Heart left ventricle (tissue), 13 donors: ENCODE measurements around the gene POLD2.

Experiments used
- POLR2A ChIP-seq, 2 donors: fragments of 450-650 bp; IDR thresholded peaks; one replicate each; pipeline ENCODE4 v1.6.1; 2017; ENCODE audit warnings: antibody characterized with exemption in 2 of 2, mild to moderate bottlenecking in 2 of 2, moderate library complexity in 2 of 2
- TF ChIP-seq, protein P1 (sequence below), 12 donors: fragments of 200-600 bp; sonication (generic) in 4 of 12; IDR thresholded peaks; one replicate each; pipeline versions ENCODE4 v1.5.0 to v1.8.0; 2018 to 2022; ENCODE audit warnings: antibody characterized with exemption in 12 of 12, mild to moderate bottlenecking in 5 of 12
- donor health status: ischemic (EF 13 %, LVEDD 7.1; RV severe dilation, severe dysfunction).
- donor health status: DM: no; HTN: yes; CAD: no.
- donor health status: DM: no; HTN: no; CAD: no.
- donor health status: ischemic (EF 25% LVEDD 6.9; RV normal size, moderate dysfunction).
- donor health status: ischemic (EF 25% LVEDD 5.7; RV mildly dilated, moderate dysfunction).
- donor health status: ischemic (EF 35%, LVEDD 5.7; RV mildly dilated, moderate dysfunction).
- donor health status: nonischemic (EF 11% LVEDD 7.7; RV severe dilation, severe dysfunction).
- donor health status: DM: yes; HTN: yes; CAD: no.
- donor health status: PGD.
- donor health status: ischemic (EF 29% LVEDD 5.4; RV normal size, mild dysfunction).
- donor health status: nonischemic (EF 23%, LVEDD 6.1; RV moderate dilation, normal function).

DNA sequence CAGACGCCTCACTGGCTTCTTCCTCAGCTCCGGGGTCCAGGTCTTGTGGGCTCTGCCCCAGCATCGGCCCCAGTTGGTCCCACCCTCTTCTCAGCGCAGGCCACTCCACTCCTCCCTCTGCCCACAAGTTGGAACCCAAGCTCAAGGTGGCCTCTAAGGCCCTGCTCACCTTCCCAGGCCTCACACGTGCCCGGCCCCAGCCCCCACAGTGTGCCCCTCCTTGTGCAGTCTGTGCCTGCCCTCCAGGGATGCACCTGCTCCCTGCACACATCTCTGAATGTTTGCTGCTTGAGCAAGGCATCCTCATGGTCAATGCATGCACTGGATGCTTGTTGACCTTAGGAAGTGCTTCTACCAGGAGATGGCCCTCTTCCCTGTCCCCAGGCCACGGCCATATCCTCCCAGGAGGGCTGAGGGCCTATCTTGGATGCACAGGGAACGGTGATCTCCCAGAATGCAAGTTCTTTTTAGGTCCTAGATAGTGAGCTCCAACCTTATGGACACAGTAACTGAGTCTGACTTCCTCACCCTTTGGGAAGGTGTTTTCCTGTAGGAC, 26.9 kb downstream of the POLD2 start:
- TF ChIP-seq POLR2A (IDR thresholded peaks at IDR 0.05): no peak
- TF ChIP-seq, protein P1, sequence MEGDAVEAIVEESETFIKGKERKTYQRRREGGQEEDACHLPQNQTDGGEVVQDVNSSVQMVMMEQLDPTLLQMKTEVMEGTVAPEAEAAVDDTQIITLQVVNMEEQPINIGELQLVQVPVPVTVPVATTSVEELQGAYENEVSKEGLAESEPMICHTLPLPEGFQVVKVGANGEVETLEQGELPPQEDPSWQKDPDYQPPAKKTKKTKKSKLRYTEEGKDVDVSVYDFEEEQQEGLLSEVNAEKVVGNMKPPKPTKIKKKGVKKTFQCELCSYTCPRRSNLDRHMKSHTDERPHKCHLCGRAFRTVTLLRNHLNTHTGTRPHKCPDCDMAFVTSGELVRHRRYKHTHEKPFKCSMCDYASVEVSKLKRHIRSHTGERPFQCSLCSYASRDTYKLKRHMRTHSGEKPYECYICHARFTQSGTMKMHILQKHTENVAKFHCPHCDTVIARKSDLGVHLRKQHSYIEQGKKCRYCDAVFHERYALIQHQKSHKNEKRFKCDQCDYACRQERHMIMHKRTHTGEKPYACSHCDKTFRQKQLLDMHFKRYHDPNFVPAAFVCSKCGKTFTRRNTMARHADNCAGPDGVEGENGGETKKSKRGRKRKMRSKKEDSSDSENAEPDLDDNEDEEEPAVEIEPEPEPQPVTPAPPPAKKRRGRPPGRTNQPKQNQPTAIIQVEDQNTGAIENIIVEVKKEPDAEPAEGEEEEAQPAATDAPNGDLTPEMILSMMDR (IDR thresholded peaks at IDR 0.05): no peak
